IPS DF 6.9 (cell line): ENCODE measurements around the gene DISP3.
"Not testable (repeated sequence)": the region's sequence is repeated elsewhere in the genome, so short reads cannot be mapped to it uniquely, and the experiment has no call there.

ENCODE experiments used
- DNase-seq: peaks from one replicate; pipeline ENCODE4 v3.0.0-alpha.2; 2013; ENCODE audit warnings: low read depth, low spot score
- H3K27ac ChIP-seq: one replicate; pipeline ENCODE4 v1.5.1; 2013; ENCODE audit warnings: low read length, control low read depth
- H3K27me3 ChIP-seq: 2 replicates; pipeline ENCODE4 v1.6.1; 2013; ENCODE audit warnings: mild to moderate bottlenecking, low read length; ENCODE audit not compliant: control insufficient read depth, insufficient read depth
- H3K36me3 ChIP-seq: 2 replicates; pipeline ENCODE4 v1.6.1; 2013; ENCODE audit warnings: low read length; ENCODE audit not compliant: control insufficient read depth, insufficient read depth
- H3K4me1 ChIP-seq: 2 replicates; pipeline ENCODE4 v1.6.1; 2013; ENCODE audit warnings: low read length; ENCODE audit not compliant: control insufficient read depth, insufficient read depth
- H3K4me3 ChIP-seq: 2 replicates; pipeline ENCODE4 v1.5.1; 2013; ENCODE audit warnings: mild to moderate bottlenecking, low read length
- H3K9me3 ChIP-seq: 2 replicates; pipeline ENCODE4 v1.6.1; 2013; ENCODE audit warnings: low read length, inconsistent platforms; ENCODE audit not compliant: control insufficient read depth, insufficient read depth
- WGBS: extraction: QIAGEN DNeasy Blood & Tissue Kit; methylation state at CpG from one replicate; pipeline ENCODE4 v1.1.7; 2013; ENCODE audit warnings: mixed read lengths, missing lambda C conversion rate; ENCODE audit not compliant: insufficient read length, insufficient coverage; 5-methylcytosine and 5-hydroxymethylcytosine counted together

The DISP3 gene

GRCh38 chr1:11576109-11576875 is 97.3 kb downstream of the DISP3 start:
- Histone ChIP-seq H3K9me3 (no peaks in the 10 kb centered on the region), H3K27me3 (no peaks in the 10 kb centered on the region), H3K36me3 (no peaks in the 10 kb centered on the region), H3K4me1 (no peaks in the 10 kb centered on the region; the same call in 1 of the 2 replicates), H3K4me3 (no peak overlapping the region), H3K27ac (no peak overlapping the region)
- WGBS: no CpG with 5 or more reads among the region's 18 CpGs
- no peak for DNase-seq

- Histone ChIP-seq H3K4me3 (no peak overlapping the region), H3K36me3 (no peaks in the 10 kb centered on the region), H3K9me3 (no peaks in the 10 kb centered on the region), H3K27me3 (no peaks in the 10 kb centered on the region), H3K27ac (no peak overlapping the region), H3K4me1 (no peaks in the 10 kb centered on the region; the same call in 1 of the 2 replicates)
- WGBS: no CpG with 5 or more reads among the region's 7 CpGs
- no peak for DNase-seq
Observed at GRCh38 chr1:11578004-11578403, 99.0 kb downstream of the DISP3 start.

DNA sequence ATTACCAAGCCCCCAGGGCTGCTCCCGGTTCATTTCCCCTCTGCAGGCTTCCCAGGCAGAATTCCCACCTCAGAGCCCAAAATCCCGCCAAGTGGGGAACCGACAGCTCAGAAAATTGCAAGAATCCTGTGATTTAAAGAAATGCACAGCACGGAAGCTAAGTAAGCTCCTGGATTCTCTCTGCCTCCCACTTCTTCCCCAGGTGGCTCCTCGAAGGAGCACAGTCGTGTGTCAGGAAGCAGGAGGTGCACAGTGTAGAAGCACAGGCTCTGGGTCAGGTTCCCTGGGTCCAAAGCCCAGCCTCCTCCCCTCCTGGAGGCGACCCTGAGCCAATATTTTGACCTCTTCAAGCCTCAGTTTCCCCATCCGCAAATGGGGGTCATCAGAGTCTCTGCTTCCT is 100.6 kb downstream of the DISP3 start:
- no CpG with 5 or more reads among the region's 8 CpGs for WGBS
- Histone ChIP-seq H3K9me3 (no peaks in the 10 kb centered on the region), H3K4me1 (no peaks in the 10 kb centered on the region; the same call in 1 of the 2 replicates), H3K36me3 (no peaks in the 10 kb centered on the region), H3K27me3 (no peaks in the 10 kb centered on the region; the same call in 1 of the 2 replicates), H3K4me3 (no peak overlapping the region), H3K27ac (no peak overlapping the region)
- DNase-seq: no peak

- no CpG with 5 or more reads among the region's 10 CpGs for WGBS
- not testable (repeated sequence) for DNase-seq, H3K27me3 ChIP-seq, H3K27ac ChIP-seq, H3K4me1 ChIP-seq, H3K4me3 ChIP-seq, H3K9me3 ChIP-seq, H3K36me3 ChIP-seq
Observed at GRCh38 chr1:11580049-11580448, 101.1 kb downstream of the DISP3 start.

- no peak for DNase-seq
- no CpG with 5 or more reads among the region's 8 CpGs for WGBS
- H3K9me3 ChIP-seq: no peaks in the 10 kb centered on the region
- no peaks in the 10 kb centered on the region for H3K36me3 ChIP-seq
- H3K4me1 ChIP-seq: no peaks in the 10 kb centered on the region; the same call in 1 of the 2 replicates
- H3K27me3 ChIP-seq: no peaks in the 10 kb centered on the region; the same call in 1 of the 2 replicates
- no peak overlapping the region for H3K27ac ChIP-seq
- H3K4me3 ChIP-seq: no peak overlapping the region
Observed at GRCh38 chr1:11581445-11581991, 102.6 kb downstream of the DISP3 start.

DNA sequence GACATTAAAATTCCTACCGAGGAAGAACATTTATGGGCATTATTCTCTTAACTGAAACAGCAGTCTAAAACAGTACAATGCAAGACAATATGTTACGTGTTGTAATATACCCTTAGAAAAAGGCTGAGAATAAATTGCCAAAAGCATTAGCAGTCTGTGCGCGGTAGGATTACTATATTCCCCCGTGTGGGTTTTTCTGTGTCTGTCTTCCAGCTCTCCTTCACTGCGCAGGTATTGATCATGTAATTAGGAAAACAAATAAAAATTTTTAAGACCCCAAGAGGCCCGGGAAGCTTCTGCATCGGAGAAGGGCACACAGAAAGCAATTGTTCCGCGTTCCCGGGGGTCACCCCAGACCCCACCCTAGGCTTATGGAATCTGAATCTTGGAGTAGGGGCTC is 106.4 kb downstream of the DISP3 start:
- H3K36me3 ChIP-seq: no peaks in the 10 kb centered on the region
- no peak overlapping the region for H3K4me3 ChIP-seq
- H3K9me3 ChIP-seq: no peaks in the 10 kb centered on the region
- no peak for DNase-seq
- H3K4me1 ChIP-seq: no peaks in the 10 kb centered on the region
- H3K27me3 ChIP-seq: no peaks in the 10 kb centered on the region; the same call in 1 of the 2 replicates
- WGBS: no CpG with 5 or more reads among the region's 11 CpGs
- no peak overlapping the region for H3K27ac ChIP-seq
